Upper lobe of left lung (tissue), 4 donors: Measurements from ENCODE around the gene HPX.

Experiments used
- POLR2A ChIP-seq, 4 donors: fragments of 450-650 bp; IDR thresholded peaks; one replicate each; pipeline ENCODE4 v1.5.1; 2016 to 2017; ENCODE audit warnings: antibody characterized with exemption in 4 of 4, mild to moderate bottlenecking in 2 of 4
- TF ChIP-seq, protein P1 (sequence below), 6 experiments: fragments of 450-650 bp in 4 of 6; fragments of 200-600 bp in 2 of 6; sonication (generic) in 2 of 6; IDR thresholded peaks; one replicate each; pipeline ENCODE4 v1.5.1; 2016 to 2019; ENCODE audit warnings: antibody characterized with exemption in 6 of 6

DNA sequence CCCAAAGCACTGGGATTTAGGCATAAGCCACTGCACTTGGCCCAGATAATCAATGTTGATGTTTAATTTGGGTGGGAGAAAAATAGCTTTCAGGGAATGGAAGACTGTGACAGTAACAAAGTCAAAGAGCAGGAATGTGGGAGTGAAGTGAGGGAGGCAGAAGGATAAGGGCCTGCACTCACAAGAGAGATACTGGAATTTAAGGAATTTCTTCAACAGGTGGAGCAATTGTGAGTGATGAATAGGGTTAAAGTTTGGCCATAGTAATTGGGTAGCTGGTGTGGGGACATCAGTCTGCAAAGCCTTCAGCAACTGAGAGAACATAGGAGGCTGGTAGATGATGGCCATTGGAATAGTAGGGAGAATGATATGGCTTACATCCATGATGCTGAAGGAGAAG is 13.3 kb downstream of the HPX start:
- TF ChIP-seq POLR2A (IDR thresholded peaks at IDR 0.05), result no peak
- TF ChIP-seq, protein P1, sequence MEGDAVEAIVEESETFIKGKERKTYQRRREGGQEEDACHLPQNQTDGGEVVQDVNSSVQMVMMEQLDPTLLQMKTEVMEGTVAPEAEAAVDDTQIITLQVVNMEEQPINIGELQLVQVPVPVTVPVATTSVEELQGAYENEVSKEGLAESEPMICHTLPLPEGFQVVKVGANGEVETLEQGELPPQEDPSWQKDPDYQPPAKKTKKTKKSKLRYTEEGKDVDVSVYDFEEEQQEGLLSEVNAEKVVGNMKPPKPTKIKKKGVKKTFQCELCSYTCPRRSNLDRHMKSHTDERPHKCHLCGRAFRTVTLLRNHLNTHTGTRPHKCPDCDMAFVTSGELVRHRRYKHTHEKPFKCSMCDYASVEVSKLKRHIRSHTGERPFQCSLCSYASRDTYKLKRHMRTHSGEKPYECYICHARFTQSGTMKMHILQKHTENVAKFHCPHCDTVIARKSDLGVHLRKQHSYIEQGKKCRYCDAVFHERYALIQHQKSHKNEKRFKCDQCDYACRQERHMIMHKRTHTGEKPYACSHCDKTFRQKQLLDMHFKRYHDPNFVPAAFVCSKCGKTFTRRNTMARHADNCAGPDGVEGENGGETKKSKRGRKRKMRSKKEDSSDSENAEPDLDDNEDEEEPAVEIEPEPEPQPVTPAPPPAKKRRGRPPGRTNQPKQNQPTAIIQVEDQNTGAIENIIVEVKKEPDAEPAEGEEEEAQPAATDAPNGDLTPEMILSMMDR (IDR thresholded peaks at IDR 0.05), result no peak
